Ascending aorta (tissue), 2 donors: ENCODE measurements around the gene TNRC6A. TPM values are rescaled to one million over a fixed set of nuclear protein-coding genes. Genes with fewer than 3 reads are reported as not detected.

Experiments
- DNase-seq, 2 donors: peaks; one replicate each; pipeline ENCODE4 v3.0.0-alpha.2; 2019; ENCODE audit warnings: low spot score in 2 of 2
- H3K27ac ChIP-seq, 2 donors: fragments of 200-600 bp; sonication (generic); one replicate each; pipeline ENCODE4 v1.5.1; 2016 to 2017; ENCODE audit warnings: mild to moderate bottlenecking in 1 of 2
- H3K27me3 ChIP-seq: fragments of 200-600 bp; sonication (generic); one replicate; pipeline ENCODE4 v1.5.1; 2017
- H3K36me3 ChIP-seq, 2 donors: fragments of 200-600 bp; sonication (generic); one replicate each; pipeline ENCODE4 v1.5.1; 2016
- H3K4me1 ChIP-seq, 2 donors: fragments of 200-600 bp; sonication (generic); one replicate each; pipeline ENCODE4 v1.5.1; 2016 to 2017; ENCODE audit warnings: mild to moderate bottlenecking in 1 of 2
- H3K4me3 ChIP-seq, 2 donors: fragments of 200-600 bp; sonication (generic); one replicate each; pipeline ENCODE4 v1.5.1; 2016 to 2017; ENCODE audit warnings: mild to moderate bottlenecking in 1 of 2
- H3K9me3 ChIP-seq, 2 donors: fragments of 200-600 bp; sonication (generic); one replicate each; pipeline ENCODE4 v1.5.1; 2016
- intact Hi-C: fragments of 100-400 bp; cut with DNase I; formaldehyde crosslinking; loops from one replicate; pipeline ENCODE4 v1.15.1; 2023
- total RNA-seq: library from RNA; depleted of rRNA; stranded (reverse); fragments of >200 nt; gene quantifications from one replicate; pipeline ENCODE4 v1.1.0, GENCODE V29; 2016
- TF ChIP-seq, protein P1 (sequence below), 3 experiments: fragments of 200-600 bp in 2 of 3; fragments of 450-650 bp in 1 of 3; sonication (generic) in 2 of 3; IDR thresholded peaks; one replicate each; pipeline ENCODE4 v1.5.1; 2016 to 2019; ENCODE audit warnings: antibody characterized with exemption in 3 of 3, mild to moderate bottlenecking in 1 of 3, moderate library complexity in 1 of 3

TNRC6A gene
- total RNA-seq, 1 donor from 2014 or later: 36.7 TPM

DNA sequence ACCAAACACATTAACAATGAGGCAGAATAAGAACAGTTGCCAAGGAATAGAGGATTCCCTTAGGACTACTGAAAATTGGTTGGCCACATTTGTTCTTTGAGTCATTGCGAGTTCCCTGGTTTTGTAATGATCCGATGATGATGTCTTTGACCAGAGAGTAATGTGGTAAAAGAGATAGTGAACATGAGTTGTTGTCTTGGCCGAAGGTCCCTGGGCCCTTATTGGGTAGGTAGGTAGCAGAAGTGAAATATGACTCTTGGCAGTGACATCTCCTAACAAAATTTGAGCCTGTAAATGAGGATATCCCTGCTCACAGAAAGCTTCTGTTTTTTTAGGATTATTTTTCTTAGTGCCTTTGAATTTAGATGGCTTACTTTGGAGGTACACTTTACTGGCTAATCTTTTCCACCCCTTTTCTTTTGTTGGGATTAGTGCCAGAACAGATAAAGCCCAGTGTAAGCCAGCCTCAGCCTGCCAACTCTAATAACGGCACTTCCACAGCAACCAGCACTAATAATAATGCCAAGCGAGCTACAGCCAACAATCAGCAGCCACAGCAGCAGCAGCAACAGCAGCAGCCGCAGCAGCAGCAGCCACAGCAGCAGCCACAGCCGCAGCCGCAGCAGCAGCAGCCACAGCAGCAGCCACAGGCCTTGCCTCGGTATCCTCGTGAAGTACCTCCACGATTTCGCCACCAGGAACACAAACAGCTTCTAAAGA is 47.2 kb downstream of the TNRC6A start:
- TF ChIP-seq, protein P1, sequence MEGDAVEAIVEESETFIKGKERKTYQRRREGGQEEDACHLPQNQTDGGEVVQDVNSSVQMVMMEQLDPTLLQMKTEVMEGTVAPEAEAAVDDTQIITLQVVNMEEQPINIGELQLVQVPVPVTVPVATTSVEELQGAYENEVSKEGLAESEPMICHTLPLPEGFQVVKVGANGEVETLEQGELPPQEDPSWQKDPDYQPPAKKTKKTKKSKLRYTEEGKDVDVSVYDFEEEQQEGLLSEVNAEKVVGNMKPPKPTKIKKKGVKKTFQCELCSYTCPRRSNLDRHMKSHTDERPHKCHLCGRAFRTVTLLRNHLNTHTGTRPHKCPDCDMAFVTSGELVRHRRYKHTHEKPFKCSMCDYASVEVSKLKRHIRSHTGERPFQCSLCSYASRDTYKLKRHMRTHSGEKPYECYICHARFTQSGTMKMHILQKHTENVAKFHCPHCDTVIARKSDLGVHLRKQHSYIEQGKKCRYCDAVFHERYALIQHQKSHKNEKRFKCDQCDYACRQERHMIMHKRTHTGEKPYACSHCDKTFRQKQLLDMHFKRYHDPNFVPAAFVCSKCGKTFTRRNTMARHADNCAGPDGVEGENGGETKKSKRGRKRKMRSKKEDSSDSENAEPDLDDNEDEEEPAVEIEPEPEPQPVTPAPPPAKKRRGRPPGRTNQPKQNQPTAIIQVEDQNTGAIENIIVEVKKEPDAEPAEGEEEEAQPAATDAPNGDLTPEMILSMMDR (IDR thresholded peaks at IDR 0.05): no peak
- intact Hi-C loops: loop anchor here (5.0 kb wide), 2 partner anchors 34 to 74 kb away; no protein-coding TSS in a partner anchor
- Histone ChIP-seq H3K36me3 (peaks cover 33 to 42% of the 10 kb centered on the region in 2 donors), H3K9me3 (no peaks in the 10 kb centered on the region), H3K4me3 (peak overlapping the region in 1 of 2 donors; percentile 25), H3K4me1 (peaks cover 13 to 39% of the 10 kb centered on the region in 2 donors), H3K27me3 (no peaks in the 10 kb centered on the region), H3K27ac (peak overlapping the region; percentile 64 to 73)
- DNase-seq: no peak

GRCh38 chr16:24778671-24779070 is 49.2 kb downstream of the TNRC6A start:
- Histone ChIP-seq H3K36me3 (peaks cover 53 to 61% of the 10 kb centered on the region in 2 donors), H3K27ac (peak overlapping the region; percentile 51 to 54), H3K27me3 (no peaks in the 10 kb centered on the region), H3K4me3 (no peak overlapping the region), H3K4me1 (peaks cover 13 to 30% of the 10 kb centered on the region in 2 donors), H3K9me3 (no peaks in the 10 kb centered on the region)
- no peak for DNase-seq
- TF ChIP-seq, protein P1 (IDR thresholded peaks at IDR 0.05): no peak
- intact Hi-C loops: loop anchor here (5.0 kb wide), 2 partner anchors 36 to 76 kb away; no protein-coding TSS in a partner anchor

GRCh38 chr16:24781256-24781655 is 51.8 kb downstream of the TNRC6A start:
- peaks cover 8 to 28% of the 10 kb centered on the region in 2 donors for H3K4me1 ChIP-seq
- intact Hi-C loops: no loop called here
- TF ChIP-seq, protein P1 (IDR thresholded peaks at IDR 0.05): no peak

DNA sequence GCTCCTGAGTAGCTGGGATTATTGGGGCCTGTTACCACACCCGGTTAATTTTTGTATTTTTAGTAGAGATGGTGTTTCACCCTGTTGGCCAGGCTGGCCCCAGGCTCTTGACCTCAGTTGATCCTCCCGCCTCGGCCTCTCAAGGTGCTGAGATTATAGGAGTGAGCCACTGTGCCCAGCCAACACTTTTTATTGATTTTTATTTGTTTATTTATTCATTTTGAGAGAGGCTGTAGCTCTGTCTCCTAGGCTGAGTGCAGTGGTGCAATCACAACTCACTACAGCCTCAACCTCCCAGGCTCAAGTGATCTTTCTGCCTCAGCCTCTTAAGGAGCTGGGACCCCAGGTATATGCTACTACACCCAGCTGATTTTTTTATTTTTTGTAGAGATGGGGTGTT is 54.7 kb downstream of the TNRC6A start:
- no peaks in the 10 kb centered on the region for H3K9me3 ChIP-seq
- no peak for DNase-seq
- peaks cover 0 to 4% of the 10 kb centered on the region in 2 donors for H3K4me1 ChIP-seq
- H3K27ac ChIP-seq: peak overlapping the region in 1 of 2 donors; percentile 12
- peaks cover 69 to 76% of the 10 kb centered on the region in 2 donors for H3K36me3 ChIP-seq
- H3K27me3 ChIP-seq: no peaks in the 10 kb centered on the region
- TF ChIP-seq, protein P1 (IDR thresholded peaks at IDR 0.05): no peak
- intact Hi-C loops: no loop called here
- no peak overlapping the region for H3K4me3 ChIP-seq

More at GRCh38 chr16:24781256-24781655, 51.8 kb downstream of the TNRC6A start:
- no peak for DNase-seq
- H3K36me3 ChIP-seq: peaks cover 55 to 73% of the 10 kb centered on the region in 2 donors
- H3K27me3 ChIP-seq: no peaks in the 10 kb centered on the region
- H3K4me3 ChIP-seq: no peak overlapping the region
- no peaks in the 10 kb centered on the region for H3K9me3 ChIP-seq
- H3K27ac ChIP-seq: no peak overlapping the region

- intact Hi-C loops: no loop called here
- Histone ChIP-seq H3K4me3 (no peak overlapping the region), H3K4me1 (peaks cover 0 to 4% of the 10 kb centered on the region in 2 donors), H3K27ac (no peak overlapping the region), H3K36me3 (peaks cover 62 to 71% of the 10 kb centered on the region in 2 donors), H3K27me3 (no peaks in the 10 kb centered on the region), H3K9me3 (no peaks in the 10 kb centered on the region)
- no peak for DNase-seq
- TF ChIP-seq, protein P1 (IDR thresholded peaks at IDR 0.05): no peak
These were observed 60.4 kb downstream of the TNRC6A start for GRCh38 chr16:24789881-24790280.
